Heart left ventricle (tissue), 16 donors: ENCODE data around the gene PTPRM. TPM values are rescaled to one million over a fixed set of nuclear protein-coding genes. Genes with fewer than 3 reads are reported as not detected.

Experiments used
- ATAC-seq, 4 donors: fragments of 200-7000 bp; cut with Tn5 transposase; one replicate each; pipeline ENCODE4 v1.9.1; 2020 to 2022; ENCODE audit warnings: moderate library complexity in 4 of 4, mild to moderate bottlenecking in 3 of 4, moderate number of reproducible peaks in 1 of 4
- DNase-seq, 5 donors: peaks; one replicate each; pipeline ENCODE4 v3.0.0-alpha.2; 2020
- H3K27ac ChIP-seq, 12 donors: fragments of 200-600 bp; sonication (generic) in 4 of 12; one replicate each; pipeline versions ENCODE4 v1.5.0 to v1.8.0; 2016 to 2022; ENCODE audit warnings: mild to moderate bottlenecking in 2 of 12
- H3K27me3 ChIP-seq, 9 donors: fragments of 200-600 bp; sonication (generic) in 2 of 9; one replicate each; pipeline versions ENCODE4 v1.5.1 to v1.8.0; 2016 to 2022; ENCODE audit warnings: mild to moderate bottlenecking in 3 of 9
- H3K36me3 ChIP-seq, 9 donors: fragments of 200-600 bp; sonication (generic) in 2 of 9; one replicate each; pipeline versions ENCODE4 v1.5.0 to v1.8.0; 2018 to 2022; ENCODE audit warnings: mild to moderate bottlenecking in 2 of 9
- H3K4me1 ChIP-seq, 12 donors: fragments of 200-600 bp; sonication (generic) in 4 of 12; one replicate each; pipeline versions ENCODE4 v1.5.0 to v1.8.0; 2016 to 2022; ENCODE audit warnings: mild to moderate bottlenecking in 3 of 12
- H3K4me3 ChIP-seq, 12 donors: fragments of 200-600 bp; sonication (generic) in 4 of 12; one replicate each; pipeline versions ENCODE4 v1.5.0 to v1.8.0; 2017 to 2022; ENCODE audit warnings: mild to moderate bottlenecking in 9 of 12, moderate library complexity in 4 of 12
- H3K9me3 ChIP-seq, 12 donors: fragments of 200-600 bp; sonication (generic) in 4 of 12; one replicate each; pipeline versions ENCODE4 v1.5.0 to v1.8.0; 2016 to 2022; ENCODE audit warnings: mild to moderate bottlenecking in 1 of 12
- CTCF ChIP-seq, 12 donors: fragments of 200-600 bp; sonication (generic) in 4 of 12; IDR thresholded peaks; one replicate each; pipeline versions ENCODE4 v1.5.0 to v1.8.0; 2018 to 2022; ENCODE audit warnings: antibody characterized with exemption in 12 of 12, mild to moderate bottlenecking in 5 of 12
- POLR2A ChIP-seq, 2 donors: fragments of 450-650 bp; IDR thresholded peaks; one replicate each; pipeline ENCODE4 v1.6.1; 2017; ENCODE audit warnings: antibody characterized with exemption in 2 of 2, mild to moderate bottlenecking in 2 of 2, moderate library complexity in 2 of 2
- WGBS, 4 donors: extraction: QIAGEN DNeasy Blood & Tissue Kit in 2 of 4; methylation state at CpG; one replicate each; pipeline versions ENCODE4 v1.1.5 to v1.1.7; 2013 to 2018; 5-methylcytosine and 5-hydroxymethylcytosine counted together
- intact Hi-C, 10 donors: fragments of 100-400 bp; cut with DNase I; formaldehyde crosslinking; loops; one replicate each; pipeline versions ENCODE4 v1.11.1 to v1.14.2; 2022
- polyA plus RNA-seq, 2 donors: library from polyadenylated mRNA; stranded (reverse); fragments of 200-250 nt; gene quantifications; one replicate each; pipeline ENCODE4 v1.2.3, GENCODE V29; 2013
- total RNA-seq, 9 donors: library from RNA; depleted of rRNA in 2 of 9; stranded (reverse); fragments of >200 nt in 2 of 9; fragmentation: NEBNext Ultra II Directional in 3 of 9; extraction: Animal tissue kit (Norgen Biotek cat#: 25700) in 3 of 9; gene quantifications; one replicate each; pipeline versions ENCODE4 v1.1.0 to v1.2.4, GENCODE V29; 2016 to 2023
- donor health status: ischemic (EF 13 %, LVEDD 7.1; RV severe dilation, severe dysfunction).
- donor health status: healthy with polysubstance abuse.
- donor health status: DM: no; HTN: yes; CAD: no.
- donor health status: DM: no; HTN: no; CAD: no.
- donor health status: ischemic (EF 25% LVEDD 6.9; RV normal size, moderate dysfunction).
- donor health status: ischemic (EF 25% LVEDD 5.7; RV mildly dilated, moderate dysfunction).
- donor health status: healthy.
- donor health status: DM: yes; HTN: yes; CAD: no.
- donor health status: ischemic (EF 35%, LVEDD 5.7; RV mildly dilated, moderate dysfunction).
- donor health status: nonischemic (EF 11% LVEDD 7.7; RV severe dilation, severe dysfunction).
- donor health status: DM: yes; HTN: yes; CAD: no.
- donor health status: PGD.
- donor health status: ischemic (EF 29% LVEDD 5.4; RV normal size, mild dysfunction).
- donor health status: nonischemic (EF 23%, LVEDD 6.1; RV moderate dilation, normal function).

The PTPRM gene
- total and polyA plus RNA-seq, 11 donors: 93.8 to 186 (median 123) TPM

GRCh38 chr18:8229040-8229439, 661.9 kb downstream of the PTPRM start:
- ATAC-seq (no peak), DNase-seq (no peak)
- TF ChIP-seq CTCF (IDR thresholded peaks at IDR 0.05): no peak
- no peak for TF ChIP-seq POLR2A (IDR thresholded peaks at IDR 0.05)
- Histone ChIP-seq H3K36me3 (peaks cover 0 to 17% (median 0%) of the 10 kb centered on the region in 9 donors), H3K4me1 (no peaks in the 10 kb centered on the region), H3K4me3 (no peak overlapping the region), H3K9me3 (peaks cover 0 to 25% (median 2%) of the 10 kb centered on the region in 12 donors), H3K27me3 (no peaks in the 10 kb centered on the region), H3K27ac (no peak overlapping the region)
- WGBS, 4 donors: 79 to 95% (median 86%) methylated on average over 5 of the region's 5 CpGs
- intact Hi-C loops: no loop called here

GRCh38 chr18:8229787-8230186, 662.7 kb downstream of the PTPRM start:
- ATAC-seq: no peak
- 88 to 96% (median 94%) methylated on average over 3 of the region's 3 CpGs for WGBS, 4 donors

GRCh38 chr18:8231316-8231715, 664.2 kb downstream of the PTPRM start:
- Histone ChIP-seq H3K4me3 (no peak overlapping the region), H3K27me3 (no peaks in the 10 kb centered on the region), H3K36me3 (peaks cover 0 to 16% (median 0%) of the 10 kb centered on the region in 9 donors), H3K27ac (no peak overlapping the region), H3K4me1 (no peaks in the 10 kb centered on the region), H3K9me3 (peaks cover 0 to 22% (median 2%) of the 10 kb centered on the region in 12 donors)
- 63 to 94% (median 78%) methylated on average over 5 of the region's 5 CpGs for WGBS, 4 donors
- DNase-seq (no peak), ATAC-seq (peak in 1 of 4 donors; percentile 13)
- no peak for TF ChIP-seq POLR2A (IDR thresholded peaks at IDR 0.05)
- intact Hi-C loops: no loop called here

More at GRCh38 chr18:8229787-8230186, 662.7 kb downstream of the PTPRM start:
- no peak for TF ChIP-seq CTCF (IDR thresholded peaks at IDR 0.05)
- no peak for TF ChIP-seq POLR2A (IDR thresholded peaks at IDR 0.05)
- DNase-seq: no peak
- Histone ChIP-seq H3K27ac (no peak overlapping the region), H3K9me3 (peaks cover 0 to 28% (median 2%) of the 10 kb centered on the region in 12 donors), H3K27me3 (no peaks in the 10 kb centered on the region), H3K36me3 (peaks cover 0 to 16% (median 0%) of the 10 kb centered on the region in 9 donors), H3K4me1 (no peaks in the 10 kb centered on the region), H3K4me3 (no peak overlapping the region)
- intact Hi-C loops: no loop called here

GRCh38 chr18:8232791-8233190, 665.7 kb downstream of the PTPRM start:
- WGBS, 4 donors: 75 to 86% (median 78%) methylated on average over 4 of the region's 4 CpGs

More at GRCh38 chr18:8232791-8233190, 665.7 kb downstream of the PTPRM start:
- Histone ChIP-seq H3K27ac (no peak overlapping the region), H3K4me3 (no peak overlapping the region), H3K36me3 (peaks cover 0 to 16% (median 0%) of the 10 kb centered on the region in 9 donors), H3K27me3 (no peaks in the 10 kb centered on the region), H3K9me3 (peaks cover 0 to 16% (median 0%) of the 10 kb centered on the region in 12 donors), H3K4me1 (no peaks in the 10 kb centered on the region)
- intact Hi-C loops: no loop called here
- DNase-seq (no peak), ATAC-seq (no peak)
- TF ChIP-seq POLR2A (IDR thresholded peaks at IDR 0.05) (no peak), CTCF (IDR thresholded peaks at IDR 0.05) (no peak)
